OCI-LY7 (cell line): ENCODE results near the gene NEDD4. TPM values are rescaled to one million over a fixed set of nuclear protein-coding genes. Genes with fewer than 3 reads are reported as not detected.

Source experiments
- BruUV-seq: library from RNA; stranded (reverse); fragments of 400-500 nt; replicated peaks from 2 replicates; lab custom pipeline; 2021; lab: Mats Ljungman, UMichigan
- CTCF ChIA-PET: fragments of 300-600 bp; sonication (Branson Sonifier 250); formaldehyde crosslinking; loops from one replicate; lab custom pipeline; 2022; ENCODE audit warnings: antibody characterized with exemption; ENCODE audit not compliant: unreplicated experiment; lab: Charles Lee
- POLR2A ChIA-PET: fragments of 300-600 bp; sonication (Branson Sonifier 250); formaldehyde crosslinking; loops from one replicate; lab custom pipeline; 2022; ENCODE audit warnings: antibody characterized with exemption; lab: Charles Lee
- DNase-seq: peaks from one replicate; pipeline ENCODE4 v3.0.0-alpha.2; 2015; ENCODE audit warnings: low spot score
- H2AFZ ChIP-seq: fragments of 200-600 bp; sonication (generic), shearing (Covaris generic); 2 replicates; pipeline ENCODE4 v1.6.1; 2014; ENCODE audit warnings: mild to moderate bottlenecking, antibody characterized with exemption, low read length, moderate library complexity
- H3K27ac ChIP-seq: fragments of 200-600 bp; sonication (generic); 2 replicates; pipeline ENCODE4 v1.5.1; 2014; ENCODE audit warnings: mixed run types, low read depth, mild to moderate bottlenecking, moderate library complexity, low read length, inconsistent platforms; ENCODE audit not compliant: poor library complexity, severe bottlenecking
- H3K36me3 ChIP-seq: fragments of 200-600 bp; sonication (generic); 2 replicates; pipeline ENCODE4 v1.6.1; 2014; ENCODE audit warnings: mild to moderate bottlenecking, antibody characterized with exemption, low read length, moderate library complexity, mixed read lengths; ENCODE audit not compliant: insufficient read depth
- H3K4me1 ChIP-seq: fragments of 200-600 bp; sonication (generic); 2 replicates; pipeline ENCODE4 v1.5.1; 2014; ENCODE audit warnings: mild to moderate bottlenecking, low read length; ENCODE audit not compliant: insufficient read depth, poor library complexity, severe bottlenecking
- H3K4me2 ChIP-seq: fragments of 200-600 bp; sonication (generic); 2 replicates; pipeline ENCODE4 v1.6.1; 2014; ENCODE audit warnings: mild to moderate bottlenecking, low read length
- H3K4me3 ChIP-seq: fragments of 200-600 bp; sonication (generic); 2 replicates; pipeline ENCODE4 v1.5.1; 2014; ENCODE audit warnings: mild to moderate bottlenecking, low read depth, low read length; ENCODE audit not compliant: poor library complexity, severe bottlenecking
- H3K79me2 ChIP-seq: fragments of 200-600 bp; sonication (generic); 2 replicates; pipeline ENCODE4 v1.6.1; 2016; ENCODE audit warnings: low read depth, mild to moderate bottlenecking, low read length, moderate library complexity, mixed read lengths; ENCODE audit not compliant: insufficient read depth
- H3K9me2 ChIP-seq: fragments of 200-600 bp; sonication (generic); 2 replicates; pipeline ENCODE4 v1.6.1; 2016; ENCODE audit warnings: mild to moderate bottlenecking, low read length, mixed read lengths; ENCODE audit not compliant: insufficient read depth
- H3K9me3 ChIP-seq: fragments of 200-600 bp; sonication (generic); 2 replicates; pipeline ENCODE4 v1.6.1; 2014; ENCODE audit warnings: mild to moderate bottlenecking, mixed run types, low read length, mixed read lengths
- H4K20me1 ChIP-seq: fragments of 200-600 bp; sonication (generic); 2 replicates; pipeline ENCODE4 v1.6.1; 2014; ENCODE audit warnings: mild to moderate bottlenecking, antibody characterized with exemption, low read length, moderate library complexity, mixed read lengths; ENCODE audit not compliant: insufficient read depth
- EZH2phosphoT487 ChIP-seq: fragments of 200-600 bp; sonication (generic); IDR thresholded peaks from 2 replicates; pipeline ENCODE4 v1.6.1; 2018; ENCODE audit warnings: low read depth, borderline replicate concordance, mild to moderate bottlenecking, mixed run types, antibody characterized with exemption, low read length, moderate library complexity, mixed read lengths
- intact Hi-C: fragments of 100-400 bp; cut with micrococcal nuclease; formaldehyde crosslinking; loops from one replicate; pipeline ENCODE4 v1.10.0; 2022; ENCODE audit not compliant: unreplicated experiment
- total RNA-seq, 2 experiments: library from RNA; depleted of rRNA in 1 of 2; stranded (reverse); fragments of >200 nt in 1 of 2; shearing (Covaris generic) in 1 of 2; gene quantifications; 2 replicates each; pipeline ENCODE4 v1.2.3, GENCODE V29; 2014 to 2022
- TF ChIP-seq, protein P1 (sequence below): fragments of 200-600 bp; sonication (generic); conservative IDR thresholded peaks from 2 replicates; pipeline ENCODE4 v1.5.1; 2014; ENCODE audit warnings: mild to moderate bottlenecking, antibody characterized with exemption, low read length, moderate library complexity, mixed read lengths

Gene NEDD4
- total RNA-seq, 2 experiments from 2014 or later: 4.8 to 12.7 TPM

DNA sequence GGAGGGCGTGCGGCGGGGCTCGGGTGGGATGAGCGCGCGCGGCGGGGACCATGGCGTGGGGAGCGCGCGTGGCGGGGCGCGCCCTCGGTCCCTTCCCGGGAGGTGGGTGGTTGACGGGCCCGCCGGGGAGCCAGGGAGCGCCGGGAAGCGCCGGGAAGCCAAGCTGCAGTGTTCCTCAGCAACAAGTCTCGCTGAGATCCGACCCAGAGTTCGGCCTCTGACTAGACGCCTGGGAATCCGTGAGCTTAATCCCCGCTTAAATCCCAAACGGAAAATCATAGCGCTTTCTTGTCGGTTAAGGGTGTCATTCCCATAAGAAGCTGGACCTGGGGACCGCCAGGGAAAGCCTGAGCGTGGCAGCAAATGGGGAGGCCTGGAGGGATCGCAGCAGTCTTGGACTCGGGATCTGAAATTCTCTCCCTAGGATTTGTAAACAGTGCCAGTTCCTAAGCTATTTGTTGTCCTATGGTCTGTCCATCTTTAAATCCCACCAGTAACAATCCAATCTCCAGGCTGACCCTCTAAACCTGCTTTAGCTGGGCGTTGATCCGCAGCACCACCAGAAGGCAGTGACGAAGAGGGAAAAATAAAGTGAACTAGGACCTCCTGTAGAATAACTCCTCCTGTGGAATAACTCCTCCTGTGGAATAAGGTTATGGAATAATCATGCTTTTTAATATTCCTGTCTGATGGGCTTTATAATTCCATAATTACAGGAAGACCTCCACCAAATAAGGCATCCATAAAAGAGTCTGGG is 570 bp upstream of the NEDD4 start:
- Histone ChIP-seq H3K79me2 (no peaks in the 10 kb centered on the region), H4K20me1 (no peaks in the 10 kb centered on the region), H3K4me1 (peaks cover 17% of the 10 kb centered on the region), H3K4me3 (peak overlapping the region; percentile 84), H3K9me2 (no peaks in the 10 kb centered on the region), H3K27ac (no peak overlapping the region), H3K36me3 (no peaks in the 10 kb centered on the region), H3K9me3 (no peaks in the 10 kb centered on the region), H2AFZ (peak overlapping the region; percentile 81), H3K4me2 (peak overlapping the region; percentile 73)
- TF ChIP-seq, protein P1, sequence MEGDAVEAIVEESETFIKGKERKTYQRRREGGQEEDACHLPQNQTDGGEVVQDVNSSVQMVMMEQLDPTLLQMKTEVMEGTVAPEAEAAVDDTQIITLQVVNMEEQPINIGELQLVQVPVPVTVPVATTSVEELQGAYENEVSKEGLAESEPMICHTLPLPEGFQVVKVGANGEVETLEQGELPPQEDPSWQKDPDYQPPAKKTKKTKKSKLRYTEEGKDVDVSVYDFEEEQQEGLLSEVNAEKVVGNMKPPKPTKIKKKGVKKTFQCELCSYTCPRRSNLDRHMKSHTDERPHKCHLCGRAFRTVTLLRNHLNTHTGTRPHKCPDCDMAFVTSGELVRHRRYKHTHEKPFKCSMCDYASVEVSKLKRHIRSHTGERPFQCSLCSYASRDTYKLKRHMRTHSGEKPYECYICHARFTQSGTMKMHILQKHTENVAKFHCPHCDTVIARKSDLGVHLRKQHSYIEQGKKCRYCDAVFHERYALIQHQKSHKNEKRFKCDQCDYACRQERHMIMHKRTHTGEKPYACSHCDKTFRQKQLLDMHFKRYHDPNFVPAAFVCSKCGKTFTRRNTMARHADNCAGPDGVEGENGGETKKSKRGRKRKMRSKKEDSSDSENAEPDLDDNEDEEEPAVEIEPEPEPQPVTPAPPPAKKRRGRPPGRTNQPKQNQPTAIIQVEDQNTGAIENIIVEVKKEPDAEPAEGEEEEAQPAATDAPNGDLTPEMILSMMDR: no peak
- TF ChIP-seq EZH2phosphoT487: no peak
- BruUV-seq: no TSS peak
- CTCF ChIA-PET: no interaction called here
- intact Hi-C loops: loop anchor here (2.0 to 5.0 kb wide), 3 partner anchors 251 to 433 kb away; partner anchors contain the start of gene TEX9
- DNase-seq: no peak
- POLR2A ChIA-PET: interaction anchor here (0.6 to 0.8 kb wide), 4 partner anchors 144 to 719 kb away, joined by 3 to 4 read pairs (median 3); no protein-coding TSS in a partner anchor

DNA sequence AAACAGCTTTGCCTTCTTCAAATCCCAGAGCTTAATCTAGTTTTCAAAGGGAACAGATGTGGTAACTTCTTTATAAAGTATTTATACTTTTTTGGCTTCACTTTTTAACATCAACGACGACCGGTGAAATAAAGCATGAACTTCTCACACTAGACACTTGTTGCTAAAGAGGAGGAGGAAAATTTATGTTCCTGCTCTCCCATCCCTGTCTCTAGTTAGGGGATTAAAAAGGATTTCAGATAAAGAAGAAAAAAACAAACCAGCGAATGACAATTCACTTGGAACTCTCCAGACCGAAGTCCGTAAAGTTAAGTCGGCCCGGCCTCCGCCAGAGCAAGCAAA is 672 bp downstream of the NEDD4 start:
- Histone ChIP-seq H3K4me1 (peaks cover 17% of the 10 kb centered on the region), H3K9me2 (no peaks in the 10 kb centered on the region), H3K9me3 (no peaks in the 10 kb centered on the region), H3K4me2 (peak overlapping the region; percentile 76), H3K36me3 (no peaks in the 10 kb centered on the region), H3K79me2 (no peaks in the 10 kb centered on the region), H3K27ac (no peak overlapping the region), H2AFZ (peak overlapping the region; percentile 92), H3K4me3 (peak overlapping the region; percentile 84), H4K20me1 (no peaks in the 10 kb centered on the region)
- CTCF ChIA-PET: no interaction called here
- TF ChIP-seq, protein P1: no peak
- no peak for TF ChIP-seq EZH2phosphoT487
- POLR2A ChIA-PET: interaction anchor here (0.6 to 1.3 kb wide), 6 partner anchors 8 to 1439 kb away, joined by 3 to 8 read pairs (median 3); no protein-coding TSS in a partner anchor
- intact Hi-C loops: loop anchor here (2.0 to 5.0 kb wide), 3 partner anchors 252 to 435 kb away; partner anchors contain the start of gene TEX9
- peak; percentile 4 for DNase-seq
- BruUV-seq: no TSS peak
